Endothelial cell of umbilical vein (primary cell): Measurements from ENCODE around the gene PACSIN2. TPM values are rescaled to one million over a fixed set of nuclear protein-coding genes. Genes with fewer than 3 reads are reported as not detected.

ENCODE experiments used
- BruUV-seq: library from RNA; stranded (reverse); fragments of 400-500 nt; replicated peaks from 2 replicates; lab custom pipeline; 2021; lab: Mats Ljungman, UMichigan
- CTCF ChIA-PET: fragments of 300-600, 350-600 bp; sonication (Branson Sonifier 250); formaldehyde crosslinking; loops from one replicate; lab custom pipeline; 2021; ENCODE audit warnings: antibody characterized with exemption, inconsistent platforms; lab: Charles Lee
- POLR2A ChIA-PET: fragments of 300-600, 350-600 bp; sonication (Branson Sonifier 250); formaldehyde crosslinking; loops from one replicate; lab custom pipeline; 2021; ENCODE audit warnings: antibody characterized with exemption, inconsistent platforms; lab: Charles Lee
- DNase-seq: peaks from one replicate; pipeline ENCODE4 v3.0.0-alpha.2; 2011; ENCODE audit warnings: low read depth, low spot score
- FAIRE-seq: peaks from 2 replicates; lab custom pipeline; 2011; peaks lifted over from hg19 to GRCh38; lab: Jason Lieb, UNC
- H2AFZ ChIP-seq: 2 replicates; pipeline ENCODE4 v1.6.0; 2012; ENCODE audit warnings: low read depth, low read length, control low read depth, inconsistent platforms
- H3K27ac ChIP-seq: 2 replicates; pipeline ENCODE4 v1.5.1; 2011; ENCODE audit warnings: low read depth, mild to moderate bottlenecking, control low read depth, low read length, moderate library complexity; ENCODE audit not compliant: insufficient read depth
- H3K27me3 ChIP-seq, 2 experiments: 2 replicates each; pipeline versions ENCODE4 v1.6.0 to v1.6.1; 2011; ENCODE audit warnings: low read length in 2 of 2, mixed read lengths in 1 of 2; ENCODE audit not compliant: control insufficient read depth in 2 of 2, insufficient read depth in 2 of 2
- H3K36me3 ChIP-seq, 2 experiments: 2 replicates in 1 of 2; 3 replicates in 1 of 2; pipeline ENCODE4 v1.5.1; 2011; ENCODE audit warnings: low read length in 2 of 2, mild to moderate bottlenecking in 1 of 2, moderate library complexity in 1 of 2; ENCODE audit not compliant: control insufficient read depth in 2 of 2, insufficient read depth in 2 of 2; ENCODE audit errors: extremely low read depth in 1 of 2
- H3K4me1 ChIP-seq: 3 replicates; pipeline ENCODE4 v1.5.1; 2011; ENCODE audit warnings: mild to moderate bottlenecking, low read length; ENCODE audit not compliant: control insufficient read depth, insufficient read depth; ENCODE audit errors: extremely low read depth
- H3K4me2 ChIP-seq: 2 replicates; pipeline ENCODE4 v1.6.1; 2011; ENCODE audit warnings: low read length, control low read depth, mixed read lengths; ENCODE audit not compliant: insufficient read depth
- H3K4me3 ChIP-seq, 3 experiments: fragments of 200-600 bp in 1 of 3; sonication (generic), shearing (Covaris generic) in 1 of 3; replicated peaks in 1 of 3; 2 replicates each; pipeline ENCODE4 v1.5.1; 2011 to 2016; ENCODE audit warnings: control low read depth in 3 of 3, low read length in 3 of 3, mild to moderate bottlenecking in 2 of 3, inconsistent platforms in 1 of 3, low read depth in 1 of 3, moderate library complexity in 1 of 3; ENCODE audit not compliant: insufficient read depth in 1 of 3
- H3K79me2 ChIP-seq: 2 replicates; pipeline ENCODE4 v1.6.0; 2012; ENCODE audit warnings: low read length, inconsistent platforms; ENCODE audit not compliant: control insufficient read depth, insufficient read depth
- H3K9ac ChIP-seq: replicated peaks from 2 replicates; pipeline ENCODE3; 2011; ENCODE audit warnings: low read length, control low read depth; ENCODE audit not compliant: insufficient read depth; ENCODE audit errors: extremely low read depth
- H3K9me1 ChIP-seq: replicated peaks from 3 replicates; pipeline ENCODE4 v1.6.0; 2011; ENCODE audit warnings: mild to moderate bottlenecking, low read length; ENCODE audit not compliant: control insufficient read depth, insufficient read depth; ENCODE audit errors: extremely low read depth
- H3K9me3 ChIP-seq: replicated peaks from 2 replicates; pipeline ENCODE4 v1.5.1; 2012; ENCODE audit warnings: low read length, inconsistent platforms; ENCODE audit not compliant: control insufficient read depth, insufficient read depth
- H4K20me1 ChIP-seq: replicated peaks from 2 replicates; pipeline ENCODE3; 2011; ENCODE audit warnings: mild to moderate bottlenecking, low read length; ENCODE audit not compliant: control insufficient read depth, insufficient read depth; ENCODE audit errors: extremely low read depth
- CTCF ChIP-seq, 2 donors: IDR thresholded peaks; 1 replicate in 1 of 2; 2 replicates in 1 of 2; pipeline ENCODE4 v1.5.1; 2011; ENCODE audit warnings: low read length in 2 of 2, mild to moderate bottlenecking in 2 of 2, moderate library complexity in 2 of 2, control low read depth in 1 of 2, inconsistent platforms in 1 of 2, low read depth in 1 of 2; ENCODE audit not compliant: insufficient read depth in 1 of 2; ENCODE audit errors: extremely low read depth in 1 of 2
- EZH2 ChIP-seq: IDR thresholded peaks from 2 replicates; pipeline ENCODE4 v1.6.1; 2012; ENCODE audit warnings: borderline replicate concordance, low read depth, mild to moderate bottlenecking, moderate library complexity, low read length, inconsistent platforms; ENCODE audit not compliant: severe bottlenecking
- GATA2 ChIP-seq: IDR thresholded peaks from 2 replicates; pipeline ENCODE4 v1.7.0; 2011; ENCODE audit warnings: low read depth, mild to moderate bottlenecking, moderate library complexity, mixed read lengths, low read length; ENCODE audit not compliant: insufficient read length, insufficient read depth
- JUN ChIP-seq: IDR thresholded peaks from 2 replicates; pipeline ENCODE4 v1.6.1; 2011; ENCODE audit warnings: borderline replicate concordance, low read depth; ENCODE audit not compliant: insufficient read length, insufficient read depth
- MAX ChIP-seq: IDR thresholded peaks from 2 replicates; pipeline ENCODE4 v1.6.1; 2011; ENCODE audit not compliant: insufficient read depth, insufficient read length
- MYC ChIP-seq: IDR thresholded peaks from one replicate; pipeline ENCODE4 v1.6.1; 2011; ENCODE audit warnings: mild to moderate bottlenecking, low read depth, low read length
- POLR2AphosphoS5 ChIP-seq: IDR thresholded peaks from 2 replicates; pipeline ENCODE4 v1.6.1; 2012; ENCODE audit warnings: low read depth, mild to moderate bottlenecking, control low read depth, low read length, moderate library complexity; ENCODE audit not compliant: insufficient read depth
- dilution Hi-C: fragments of 300-500 bp; cut with MboI; formaldehyde crosslinking; loops from one replicate; pipeline ENCODE4 v1.15.0; 2019; ENCODE audit warnings: low sequenced_read_pairs; ENCODE audit not compliant: extremely low pct_ligation_motif_present
- intact Hi-C: fragments of 100-400 bp; cut with micrococcal nuclease; formaldehyde crosslinking; loops from one replicate; pipeline ENCODE4 v1.10.0; 2022
- polyA plus RNA-seq, 4 experiments: library from polyadenylated mRNA; depleted of rRNA in 3 of 4; stranded (reverse) in 3 of 4; unstranded in 1 of 4; fragments of >200 nt; gene quantifications; 2 replicates each; pipeline versions ENCODE4 v1.2.1 to v1.2.3, GENCODE V29; 2011 to 2012; ENCODE audit warnings: missing spikeins in 1 of 4
- total RNA-seq: library from RNA; stranded (reverse); gene quantifications from 2 replicates; pipeline ENCODE4 v1.2.3, GENCODE V29; 2021

Gene PACSIN2
- total and polyA plus RNA-seq, 2 donors (not counting 3 experiments of a cell fraction or from before 2014, with no cell fraction given) = 46.2 to 64.5 TPM

DNA sequence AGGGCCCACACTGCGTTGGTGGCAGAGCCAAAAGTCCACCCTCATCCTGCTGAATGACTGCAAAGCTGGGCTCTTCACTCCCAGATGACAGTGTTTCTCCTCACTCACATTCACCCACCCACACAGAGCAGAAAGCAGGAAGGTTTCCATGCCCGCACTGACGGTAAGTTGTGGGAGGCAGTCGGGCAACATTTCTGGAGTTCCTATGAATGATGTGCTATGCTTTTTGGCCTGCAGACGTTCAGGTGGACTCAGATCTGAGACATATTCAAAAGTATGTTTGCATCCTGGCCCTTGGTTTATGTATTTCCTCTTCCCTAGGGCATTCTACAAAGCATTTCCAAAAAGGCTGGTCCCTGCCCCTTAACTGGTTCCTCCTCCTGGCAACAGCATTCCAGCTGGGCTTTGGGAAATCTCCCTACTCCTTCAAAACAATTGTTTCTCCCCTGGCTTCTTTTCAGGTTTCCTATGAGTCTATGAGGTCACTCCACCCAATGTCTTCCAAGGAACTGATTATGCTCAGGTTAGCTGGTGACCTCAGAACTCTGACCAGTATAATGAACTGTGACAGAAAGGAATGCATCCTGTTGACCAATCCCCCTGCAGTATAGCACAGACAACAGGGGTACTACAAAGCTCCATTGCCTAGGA is 36.4 kb downstream of the PACSIN2 start:
- TF ChIP-seq POLR2AphosphoS5 = no peak
- TF ChIP-seq JUN = peak; percentile 38
- TF ChIP-seq MAX = no peak
- TF ChIP-seq EZH2 = no peak
- no peak for TF ChIP-seq MYC
- TF ChIP-seq GATA2 = no peak
- TF ChIP-seq CTCF (IDR thresholded peaks at IDR 0.05; ENCODE audit: extremely low read depth in 1 of 2, insufficient read depth in 1 of 2, low read depth in 1 of 2, low read length in 2 of 2) = no peak
- H3K4me2 ChIP-seq = peak overlapping the region; percentile 26
- no peaks in the 10 kb centered on the region for H3K9me3 ChIP-seq
- H3K9ac ChIP-seq = no peak overlapping the region
- no peak overlapping the region for H3K4me3 ChIP-seq
- BruUV-seq = no TSS peak
- intact Hi-C loops (loop anchor here (2.0 kb wide), 1 partner anchor 36 kb away; the partner anchor contains the start of gene PACSIN2), dilution Hi-C loops (no loop called here)
- peak; percentile 76 for DNase-seq
- H3K4me1 ChIP-seq = peaks cover 11% of the 10 kb centered on the region
- no peak overlapping the region for H2AFZ ChIP-seq
- no peaks in the 10 kb centered on the region for H3K27me3 ChIP-seq
- ChIA-PET POLR2A (no interaction called here), CTCF (interaction anchor here (1.3 to 5.4 kb wide), 4 partner anchors 11 to 56 kb away, joined by 3 to 18 read pairs (median 5); no protein-coding TSS in a partner anchor)
- peaks cover 2% of the 10 kb centered on the region for H4K20me1 ChIP-seq
- H3K27ac ChIP-seq = peak overlapping the region; percentile 4
- peaks cover 29% of the 10 kb centered on the region for H3K79me2 ChIP-seq
- H3K36me3 ChIP-seq = no peaks in the 10 kb centered on the region
- peak; percentile 77 for FAIRE-seq
- no peaks in the 10 kb centered on the region for H3K9me1 ChIP-seq
